Measurements from ENCODE around the gene ITGAX.

The ITGAX gene

GRCh38 chr16:31356566-31357323 is 1.8 kb downstream of the ITGAX start:
- no peak; the same call in 2 of the 3 replicates for ATAC-seq
- TF ChIP-seq, protein P1, sequence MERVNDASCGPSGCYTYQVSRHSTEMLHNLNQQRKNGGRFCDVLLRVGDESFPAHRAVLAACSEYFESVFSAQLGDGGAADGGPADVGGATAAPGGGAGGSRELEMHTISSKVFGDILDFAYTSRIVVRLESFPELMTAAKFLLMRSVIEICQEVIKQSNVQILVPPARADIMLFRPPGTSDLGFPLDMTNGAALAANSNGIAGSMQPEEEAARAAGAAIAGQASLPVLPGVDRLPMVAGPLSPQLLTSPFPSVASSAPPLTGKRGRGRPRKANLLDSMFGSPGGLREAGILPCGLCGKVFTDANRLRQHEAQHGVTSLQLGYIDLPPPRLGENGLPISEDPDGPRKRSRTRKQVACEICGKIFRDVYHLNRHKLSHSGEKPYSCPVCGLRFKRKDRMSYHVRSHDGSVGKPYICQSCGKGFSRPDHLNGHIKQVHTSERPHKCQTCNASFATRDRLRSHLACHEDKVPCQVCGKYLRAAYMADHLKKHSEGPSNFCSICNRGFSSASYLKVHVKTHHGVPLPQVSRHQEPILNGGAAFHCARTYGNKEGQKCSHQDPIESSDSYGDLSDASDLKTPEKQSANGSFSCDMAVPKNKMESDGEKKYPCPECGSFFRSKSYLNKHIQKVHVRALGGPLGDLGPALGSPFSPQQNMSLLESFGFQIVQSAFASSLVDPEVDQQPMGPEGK (CRISPR knock-in tag; IDR thresholded peaks at IDR 0.05; ENCODE audit: borderline replicate concordance) = no peak

- TF ChIP-seq SNAI2 (CRISPR knock-in tag; IDR thresholded peaks at IDR 0.05) (no peak), CREB5 (CRISPR knock-in tag; IDR thresholded peaks at IDR 0.05; ENCODE audit: low read depth) (no peak), ZFP30 (CRISPR knock-in tag; IDR thresholded peaks at IDR 0.05) (no peak), RARB (CRISPR knock-in tag; IDR thresholded peaks at IDR 0.05) (no peak), ZNF565 (CRISPR knock-in tag; conservative IDR thresholded peaks at IDR 0.05; ENCODE audit: low read depth) (no peak), ZNF8 (CRISPR knock-in tag; IDR thresholded peaks at IDR 0.05) (no peak), OSR1 (CRISPR knock-in tag; IDR thresholded peaks at IDR 0.05) (no peak), ZNF70 (CRISPR knock-in tag; IDR thresholded peaks at IDR 0.05) (no peak), ZFP3 (CRISPR knock-in tag; IDR thresholded peaks at IDR 0.05) (no peak), ARNTL (CRISPR knock-in tag; IDR thresholded peaks at IDR 0.05; ENCODE audit: borderline replicate concordance, low read depth) (no peak)
- TF ChIP-seq, protein P1 (CRISPR knock-in tag; IDR thresholded peaks at IDR 0.05; ENCODE audit: borderline replicate concordance) = no peak
- TF ChIP-seq, protein P2, sequence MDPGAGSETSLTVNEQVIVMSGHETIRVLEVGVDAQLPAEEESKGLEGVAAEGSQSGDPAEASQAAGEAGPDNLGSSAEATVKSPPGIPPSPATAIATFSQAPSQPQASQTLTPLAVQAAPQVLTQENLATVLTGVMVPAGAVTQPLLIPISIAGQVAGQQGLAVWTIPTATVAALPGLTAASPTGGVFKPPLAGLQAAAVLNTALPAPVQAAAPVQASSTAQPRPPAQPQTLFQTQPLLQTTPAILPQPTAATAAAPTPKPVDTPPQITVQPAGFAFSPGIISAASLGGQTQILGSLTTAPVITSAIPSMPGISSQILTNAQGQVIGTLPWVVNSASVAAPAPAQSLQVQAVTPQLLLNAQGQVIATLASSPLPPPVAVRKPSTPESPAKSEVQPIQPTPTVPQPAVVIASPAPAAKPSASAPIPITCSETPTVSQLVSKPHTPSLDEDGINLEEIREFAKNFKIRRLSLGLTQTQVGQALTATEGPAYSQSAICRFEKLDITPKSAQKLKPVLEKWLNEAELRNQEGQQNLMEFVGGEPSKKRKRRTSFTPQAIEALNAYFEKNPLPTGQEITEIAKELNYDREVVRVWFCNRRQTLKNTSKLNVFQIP (CRISPR knock-in tag; IDR thresholded peaks at IDR 0.05; ENCODE audit: borderline replicate concordance, low read depth) = no peak
- ATAC-seq = no peak
These were observed 2.5 kb downstream of the ITGAX start for GRCh38 chr16:31357324-31358109.

DNA sequence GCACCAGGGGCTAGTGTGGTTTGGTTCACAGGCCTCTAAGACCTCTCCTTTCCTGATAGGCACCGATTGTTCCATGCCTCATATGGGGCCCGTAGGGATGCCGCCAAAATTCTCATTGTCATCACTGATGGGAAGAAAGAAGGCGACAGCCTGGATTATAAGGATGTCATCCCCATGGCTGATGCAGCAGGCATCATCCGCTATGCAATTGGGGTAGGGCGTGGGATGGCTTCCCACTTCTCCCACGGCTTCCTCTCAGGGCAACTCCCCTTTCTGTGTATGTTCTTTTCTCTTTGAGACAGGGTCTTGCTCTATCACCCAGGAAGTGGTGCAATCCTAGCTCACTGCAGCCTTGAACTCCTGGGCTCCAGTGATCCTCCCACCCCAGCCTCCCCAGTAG is 5.3 kb downstream of the ITGAX start:
- no peak for TF ChIP-seq CSDC2 (CRISPR knock-in tag; IDR thresholded peaks at IDR 0.05)
- no peak for TF ChIP-seq BACH2 (CRISPR knock-in tag; IDR thresholded peaks at IDR 0.05; ENCODE audit: borderline replicate concordance)
- TF ChIP-seq ZNF565 (CRISPR knock-in tag; conservative IDR thresholded peaks at IDR 0.05; ENCODE audit: low read depth) = no peak
- no peak for TF ChIP-seq TOX (CRISPR knock-in tag; IDR thresholded peaks at IDR 0.05; ENCODE audit: borderline replicate concordance)
- TF ChIP-seq, protein P3, sequence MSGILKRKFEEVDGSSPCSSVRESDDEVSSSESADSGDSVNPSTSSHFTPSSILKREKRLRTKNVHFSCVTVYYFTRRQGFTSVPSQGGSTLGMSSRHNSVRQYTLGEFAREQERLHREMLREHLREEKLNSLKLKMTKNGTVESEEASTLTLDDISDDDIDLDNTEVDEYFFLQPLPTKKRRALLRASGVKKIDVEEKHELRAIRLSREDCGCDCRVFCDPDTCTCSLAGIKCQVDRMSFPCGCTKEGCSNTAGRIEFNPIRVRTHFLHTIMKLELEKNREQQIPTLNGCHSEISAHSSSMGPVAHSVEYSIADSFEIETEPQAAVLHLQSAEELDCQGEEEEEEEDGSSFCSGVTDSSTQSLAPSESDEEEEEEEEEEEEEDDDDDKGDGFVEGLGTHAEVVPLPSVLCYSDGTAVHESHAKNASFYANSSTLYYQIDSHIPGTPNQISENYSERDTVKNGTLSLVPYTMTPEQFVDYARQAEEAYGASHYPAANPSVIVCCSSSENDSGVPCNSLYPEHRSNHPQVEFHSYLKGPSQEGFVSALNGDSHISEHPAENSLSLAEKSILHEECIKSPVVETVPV (CRISPR knock-in tag; IDR thresholded peaks at IDR 0.05) = no peak
- TF ChIP-seq TSHZ2 (CRISPR knock-in tag; IDR thresholded peaks at IDR 0.05) = no peak
- no peak for TF ChIP-seq ARNTL (CRISPR knock-in tag; IDR thresholded peaks at IDR 0.05; ENCODE audit: borderline replicate concordance, low read depth)
- TF ChIP-seq, protein P2 (CRISPR knock-in tag; IDR thresholded peaks at IDR 0.05; ENCODE audit: borderline replicate concordance, low read depth) = no peak
- TF ChIP-seq OSR1 (CRISPR knock-in tag; IDR thresholded peaks at IDR 0.05) = no peak
- TF ChIP-seq ISL1 (CRISPR knock-in tag; IDR thresholded peaks at IDR 0.05) = no peak
- no peak for TF ChIP-seq ZFP30 (CRISPR knock-in tag; IDR thresholded peaks at IDR 0.05)
- ATAC-seq = no peak
